Naive thymus-derived CD8-positive, alpha-beta T cell (primary cell): ENCODE measurements around the gene SGSM1. TPM values are rescaled to one million over a fixed set of nuclear protein-coding genes. Genes with fewer than 3 reads are reported as not detected.

ENCODE experiments used
- ATAC-seq, 2 donors: fragments of 150-1000 bp; cut with Tn5 transposase in 1 of 2; sonication (Bioruptor Pico), chemical (Tn5 transposase) in 1 of 2; 1 replicate in 1 of 2; 2 replicates in 1 of 2; pipeline ENCODE4 v1.10.0; 2021; ENCODE audit warnings: mild to moderate bottlenecking in 2 of 2, moderate library complexity in 2 of 2
- POLR2A ChIA-PET: fragments of 350-600 bp; sonication (Branson Sonifier 250); formaldehyde crosslinking; loops from one replicate; lab custom pipeline; 2021; ENCODE audit warnings: antibody characterized with exemption; lab: Charles Lee
- DNase-seq, 10 donors: peaks; one replicate each; pipeline versions ENCODE4 v3.0.0 to v3.0.0-alpha.2; 2020 to 2022
- H3K27ac Mint-ChIP-seq, 10 donors: one replicate each; pipeline ENCODE4 v1.8.0; 2020 to 2022; ENCODE audit warnings: mild to moderate bottlenecking in 10 of 10, mixed read lengths in 10 of 10, moderate library complexity in 4 of 10, inconsistent platforms in 1 of 10
- H3K27me3 Mint-ChIP-seq, 5 donors: one replicate each; pipeline ENCODE4 v1.8.0; 2021 to 2022; ENCODE audit warnings: mixed read lengths in 5 of 5
- H3K36me3 Mint-ChIP-seq, 3 donors: one replicate each; pipeline ENCODE4 v1.8.0; 2020 to 2022; ENCODE audit warnings: mixed read lengths in 3 of 3, mild to moderate bottlenecking in 2 of 3, inconsistent platforms in 1 of 3
- H3K4me1 Mint-ChIP-seq, 4 donors: one replicate each; pipeline ENCODE4 v1.8.0; 2021 to 2022; ENCODE audit warnings: mixed read lengths in 4 of 4
- H3K4me3 Mint-ChIP-seq, 10 donors: one replicate each; pipeline ENCODE4 v1.8.0; 2020 to 2022; ENCODE audit warnings: mild to moderate bottlenecking in 10 of 10, mixed read lengths in 10 of 10, moderate library complexity in 6 of 10, inconsistent platforms in 1 of 10
- H3K9me3 Mint-ChIP-seq, 9 donors: one replicate each; pipeline ENCODE4 v1.8.0; 2020 to 2022; ENCODE audit warnings: mixed read lengths in 9 of 9, mild to moderate bottlenecking in 3 of 9, inconsistent platforms in 1 of 9, moderate library complexity in 1 of 9
- polyA plus RNA-seq, 3 donors: library from polyadenylated mRNA; unstranded; fragments of 300-500 nt; fragmentation: Illumina TruSeq; gene quantifications; one replicate each; pipeline ENCODE4 v1.2.3, GENCODE V29; 2021
- total RNA-seq, 8 experiments: library from RNA in 2 of 8; stranded (reverse) in 2 of 8; gene quantifications; one replicate each; pipeline ENCODE4 v1.2.3 and lab custom pipeline; 2021 to 2026

SGSM1 gene
- total and polyA plus RNA-seq, 5 experiments from 2014 or later: 0.07 to 0.82 (median 0.51) TPM; not detected in 1

GRCh38 chr22:24776525-24776924 lies 29.5 kb upstream of the SGSM1 start:
- POLR2A ChIA-PET: no interaction called here
- Mint-ChIP-seq H3K27ac (no peak overlapping the region), H3K27me3 (peaks cover 14 to 26% (median 16%) of the 10 kb centered on the region in 5 donors), H3K36me3 (peaks cover 0 to 1% (median 0%) of the 10 kb centered on the region in 3 donors), H3K9me3 (peaks cover 0 to 8% (median 0%) of the 10 kb centered on the region in 9 donors), H3K4me1 (peaks cover 0 to 6% (median 2%) of the 10 kb centered on the region in 4 donors), H3K4me3 (no peak overlapping the region)
- ATAC-seq: no peak
- no peak for DNase-seq

GRCh38 chr22:24789516-24789915 lies 16.5 kb upstream of the SGSM1 start:
- Mint-ChIP-seq H3K36me3 (no peaks in the 10 kb centered on the region), H3K4me1 (no peaks in the 10 kb centered on the region), H3K27ac (no peak overlapping the region), H3K9me3 (no peaks in the 10 kb centered on the region), H3K27me3 (peaks cover 2 to 22% (median 5%) of the 10 kb centered on the region in 5 donors), H3K4me3 (no peak overlapping the region)
- no peak for ATAC-seq
- POLR2A ChIA-PET: no interaction called here
- DNase-seq: no peak

- Mint-ChIP-seq H3K27me3 (peaks cover 0 to 13% (median 4%) of the 10 kb centered on the region in 5 donors), H3K36me3 (no peaks in the 10 kb centered on the region), H3K27ac (no peak overlapping the region), H3K4me3 (no peak overlapping the region), H3K4me1 (no peaks in the 10 kb centered on the region), H3K9me3 (no peaks in the 10 kb centered on the region)
- no peak for DNase-seq
- POLR2A ChIA-PET: no interaction called here
- ATAC-seq: no peak
These were observed 14.6 kb upstream of the SGSM1 start for GRCh38 chr22:24791362-24791761.

- POLR2A ChIA-PET: no interaction called here
- no peaks in the 10 kb centered on the region for H3K9me3 Mint-ChIP-seq
These were observed 10.0 kb upstream of the SGSM1 start for GRCh38 chr22:24796056-24796455.

GRCh38 chr22:24796860-24797259 lies 9.2 kb upstream of the SGSM1 start:
- Mint-ChIP-seq H3K4me1 (no peaks in the 10 kb centered on the region), H3K36me3 (no peaks in the 10 kb centered on the region), H3K9me3 (no peaks in the 10 kb centered on the region), H3K27me3 (peaks cover 0 to 3% (median 0%) of the 10 kb centered on the region in 5 donors), H3K27ac (no peak overlapping the region), H3K4me3 (no peak overlapping the region)
- no peak for ATAC-seq
- no peak for DNase-seq
- POLR2A ChIA-PET: no interaction called here

More at GRCh38 chr22:24796056-24796455, 10.0 kb upstream of the SGSM1 start:
- no peak for DNase-seq
- ATAC-seq: no peak
- Mint-ChIP-seq H3K36me3 (no peaks in the 10 kb centered on the region), H3K4me1 (no peaks in the 10 kb centered on the region), H3K27ac (no peak overlapping the region), H3K27me3 (peaks cover 0 to 6% (median 0%) of the 10 kb centered on the region in 5 donors), H3K4me3 (no peak overlapping the region)

- no peak for ATAC-seq
- Mint-ChIP-seq H3K27ac (peak overlapping the region in 1 of 10 donors; percentile 2), H3K4me3 (no peak overlapping the region), H3K9me3 (peaks cover 0 to 5% (median 0%) of the 10 kb centered on the region in 9 donors), H3K27me3 (peaks cover 0 to 11% (median 0%) of the 10 kb centered on the region in 5 donors), H3K4me1 (peaks cover 0 to 4% (median 2%) of the 10 kb centered on the region in 4 donors), H3K36me3 (no peaks in the 10 kb centered on the region)
- DNase-seq: no peak
- POLR2A ChIA-PET: no interaction called here
These were observed 4.0 kb upstream of the SGSM1 start for GRCh38 chr22:24801901-24802465.

- ATAC-seq (no peak), DNase-seq (peak in 9 of 10 donors; percentile 27 to 68 (median 38))
- no peaks in the 10 kb centered on the region for H3K36me3 Mint-ChIP-seq
- peaks cover 0 to 12% (median 0%) of the 10 kb centered on the region in 9 donors for H3K9me3 Mint-ChIP-seq
- H3K27ac Mint-ChIP-seq: no peak overlapping the region
- POLR2A ChIA-PET: no interaction called here
- H3K27me3 Mint-ChIP-seq: peaks cover 0 to 11% (median 0%) of the 10 kb centered on the region in 5 donors
- H3K4me1 Mint-ChIP-seq: peaks cover 0 to 7% (median 5%) of the 10 kb centered on the region in 4 donors
- peak overlapping the region in 1 of 10 donors; percentile 0 for H3K4me3 Mint-ChIP-seq
These were observed 2.9 kb upstream of the SGSM1 start for GRCh38 chr22:24803064-24803542.

GRCh38 chr22:24806663-24807001 lies 621 bp downstream of the SGSM1 start:
- Mint-ChIP-seq H3K27ac (peak overlapping the region in 6 of 10 donors; percentile 16 to 82 (median 70)), H3K9me3 (peaks cover 0 to 14% (median 0%) of the 10 kb centered on the region in 9 donors), H3K27me3 (peaks cover 0 to 11% (median 3%) of the 10 kb centered on the region in 5 donors)

GRCh38 chr22:24807284-24807950 lies 1.4 kb downstream of the SGSM1 start:
- H3K27me3 Mint-ChIP-seq: peaks cover 0 to 11% (median 3%) of the 10 kb centered on the region in 5 donors
- H3K4me3 Mint-ChIP-seq: peak overlapping the region in 9 of 10 donors; percentile 1 to 53 (median 41)
- POLR2A ChIA-PET: no interaction called here
- H3K9me3 Mint-ChIP-seq: peaks cover 0 to 14% (median 0%) of the 10 kb centered on the region in 9 donors
- peaks cover 0 to 7% (median 5%) of the 10 kb centered on the region in 4 donors for H3K4me1 Mint-ChIP-seq
- peak overlapping the region in 8 of 10 donors; percentile 0 to 62 (median 20) for H3K27ac Mint-ChIP-seq
- ATAC-seq: peak in 1 of 2 donors; percentile 17
- peak in 1 of 10 donors; percentile 10 for DNase-seq
- H3K36me3 Mint-ChIP-seq: no peaks in the 10 kb centered on the region

More at GRCh38 chr22:24806663-24807001, 621 bp downstream of the SGSM1 start:
- DNase-seq (no peak), ATAC-seq (peak in 1 of 2 donors; percentile 18)
- POLR2A ChIA-PET: no interaction called here
- Mint-ChIP-seq H3K4me1 (peaks cover 0 to 7% (median 5%) of the 10 kb centered on the region in 4 donors), H3K36me3 (no peaks in the 10 kb centered on the region), H3K4me3 (peak overlapping the region; percentile 49 to 82 (median 62))

GRCh38 chr22:24809331-24809730 lies 3.3 kb downstream of the SGSM1 start:
- peaks cover 0 to 18% (median 0%) of the 10 kb centered on the region in 9 donors for H3K9me3 Mint-ChIP-seq
- H3K4me3 Mint-ChIP-seq: no peak overlapping the region
- peaks cover 0 to 9% (median 3%) of the 10 kb centered on the region in 5 donors for H3K27me3 Mint-ChIP-seq
- peak overlapping the region in 3 of 10 donors; percentile 2 to 84 (median 77) for H3K27ac Mint-ChIP-seq
- H3K36me3 Mint-ChIP-seq: no peaks in the 10 kb centered on the region
- POLR2A ChIA-PET: no interaction called here
- no peak for DNase-seq
- no peak for ATAC-seq
- peaks cover 0 to 7% (median 4%) of the 10 kb centered on the region in 4 donors for H3K4me1 Mint-ChIP-seq

- Mint-ChIP-seq H3K27me3 (peaks cover 0 to 9% (median 0%) of the 10 kb centered on the region in 5 donors), H3K4me1 (peaks cover 0 to 6% (median 4%) of the 10 kb centered on the region in 4 donors), H3K27ac (peak overlapping the region in 2 of 10 donors; percentile 67 to 77), H3K36me3 (peaks cover 4 to 6% (median 4%) of the 10 kb centered on the region in 3 donors), H3K4me3 (no peak overlapping the region), H3K9me3 (peaks cover 0 to 21% (median 7%) of the 10 kb centered on the region in 9 donors)
- ATAC-seq: no peak
- no peak for DNase-seq
- POLR2A ChIA-PET: no interaction called here
These were observed 4.2 kb downstream of the SGSM1 start for GRCh38 chr22:24810043-24810749.

- peaks cover 0 to 33% (median 13%) of the 10 kb centered on the region in 9 donors for H3K9me3 Mint-ChIP-seq
- ATAC-seq (no peak), DNase-seq (no peak)
- peaks cover 0 to 4% (median 0%) of the 10 kb centered on the region in 5 donors for H3K27me3 Mint-ChIP-seq
- H3K27ac Mint-ChIP-seq: peak overlapping the region in 1 of 10 donors; percentile 19
- H3K4me1 Mint-ChIP-seq: no peaks in the 10 kb centered on the region
- POLR2A ChIA-PET: no interaction called here
- H3K4me3 Mint-ChIP-seq: no peak overlapping the region
- H3K36me3 Mint-ChIP-seq: peaks cover 4 to 13% (median 10%) of the 10 kb centered on the region in 3 donors
These were observed 7.2 kb downstream of the SGSM1 start for GRCh38 chr22:24812950-24813775.
